OCI-LY3 (cell line): ENCODE measurements around the gene RFC5.

ENCODE experiments used
- H2AFZ ChIP-seq: fragments of 200-600, 300-600 bp; shearing (Covaris generic); 2 replicates; pipeline ENCODE4 v1.6.0; 2014; ENCODE audit warnings: antibody characterized with exemption, low read depth, low read length
- H3K27ac ChIP-seq: fragments of 200-600, 300-600 bp; sonication (generic); 2 replicates; pipeline ENCODE4 v1.5.1; 2014; ENCODE audit warnings: mild to moderate bottlenecking, low read length, moderate library complexity, mixed read lengths
- H3K27me3 ChIP-seq: fragments of 200-600, 300-600 bp; sonication (generic); 2 replicates; pipeline ENCODE4 v1.6.1; 2014; ENCODE audit warnings: low read depth, low read length, mixed read lengths
- H3K36me3 ChIP-seq: fragments of 200-600, 300-600 bp; sonication (generic); replicated peaks from 2 replicates; pipeline ENCODE3; 2014; ENCODE audit warnings: low read depth, low read length, mixed read lengths
- H3K4me1 ChIP-seq: fragments of 300-600, 200-600 bp; sonication (generic); 2 replicates; pipeline ENCODE4 v1.6.1; 2014; ENCODE audit warnings: low read length, mixed read lengths
- H3K4me2 ChIP-seq: fragments of 200-600, 300-600 bp; sonication (generic); 2 replicates; pipeline ENCODE4 v1.6.1; 2014; ENCODE audit warnings: low read length, mixed read lengths
- H3K4me3 ChIP-seq: fragments of 300-600, 200-600 bp; sonication (generic); 2 replicates; pipeline ENCODE4 v1.5.1; 2014; ENCODE audit warnings: antibody characterized with exemption, mild to moderate bottlenecking, low read length, moderate library complexity
- H3K79me2 ChIP-seq: fragments of 300-600, 200-600 bp; shearing (Covaris generic); 2 replicates; pipeline ENCODE4 v1.6.1; 2014; ENCODE audit warnings: mild to moderate bottlenecking, low read length, mixed read lengths
- H3K9ac ChIP-seq: fragments of 300-600, 200-600 bp; shearing (Covaris generic); 2 replicates; pipeline ENCODE4 v1.6.0; 2014; ENCODE audit warnings: mild to moderate bottlenecking, low read length, moderate library complexity
- H3K9me3 ChIP-seq: fragments of 200-600, 300-600 bp; shearing (Covaris generic); 2 replicates; pipeline ENCODE4 v1.6.1; 2014; ENCODE audit warnings: low read length, mixed read lengths; ENCODE audit not compliant: insufficient read depth
- H4K20me1 ChIP-seq: fragments of 200-600, 300-600 bp; sonication (generic); 2 replicates; pipeline ENCODE4 v1.6.1; 2016; ENCODE audit warnings: low read length, mixed read lengths; ENCODE audit not compliant: insufficient read depth
- CTCF ChIP-seq: fragments of 200-600, 300-600 bp; sonication (generic); IDR thresholded peaks from 2 replicates; pipeline ENCODE4 v1.5.1; 2014; ENCODE audit warnings: antibody characterized with exemption, low read length, low read depth
- EZH2phosphoT487 ChIP-seq: fragments of 200-600 bp; shearing (Covaris generic); IDR thresholded peaks from 2 replicates; pipeline ENCODE4 v1.6.1; 2018; ENCODE audit warnings: antibody characterized with exemption, mixed run types, low read depth

Gene RFC5

GRCh38 chr12:118044075-118044474, 27.6 kb downstream of the RFC5 start:
- no peak overlapping the region for H3K9ac ChIP-seq
- H3K27ac ChIP-seq, result no peak overlapping the region
- no peaks in the 10 kb centered on the region for H3K9me3 ChIP-seq
- H3K4me1 ChIP-seq, result no peaks in the 10 kb centered on the region
- H4K20me1 ChIP-seq, result no peaks in the 10 kb centered on the region
- TF ChIP-seq CTCF (no peak), EZH2phosphoT487 (no peak)
- H3K36me3 ChIP-seq, result peaks cover 21% of the 10 kb centered on the region
- H3K4me3 ChIP-seq, result no peak overlapping the region
- H3K79me2 ChIP-seq, result no peaks in the 10 kb centered on the region
- H2AFZ ChIP-seq, result no peak overlapping the region
- H3K4me2 ChIP-seq, result no peak overlapping the region
- no peaks in the 10 kb centered on the region for H3K27me3 ChIP-seq

GRCh38 chr12:118044577-118044976, 28.1 kb downstream of the RFC5 start:
- Histone ChIP-seq H3K4me3 (no peak overlapping the region), H4K20me1 (no peaks in the 10 kb centered on the region), H3K9me3 (no peaks in the 10 kb centered on the region), H3K4me1 (no peaks in the 10 kb centered on the region), H3K4me2 (no peak overlapping the region), H3K36me3 (peaks cover 21% of the 10 kb centered on the region), H3K9ac (no peak overlapping the region), H3K79me2 (no peaks in the 10 kb centered on the region), H2AFZ (no peak overlapping the region), H3K27ac (no peak overlapping the region), H3K27me3 (no peaks in the 10 kb centered on the region)
- TF ChIP-seq CTCF (no peak), EZH2phosphoT487 (no peak)

- no peak for TF ChIP-seq EZH2phosphoT487
- Histone ChIP-seq H3K4me3 (no peak overlapping the region), H3K79me2 (no peaks in the 10 kb centered on the region), H3K27me3 (no peaks in the 10 kb centered on the region), H3K9ac (no peak overlapping the region), H4K20me1 (no peaks in the 10 kb centered on the region), H3K4me1 (no peaks in the 10 kb centered on the region), H3K27ac (no peak overlapping the region), H2AFZ (no peak overlapping the region), H3K4me2 (no peak overlapping the region), H3K9me3 (no peaks in the 10 kb centered on the region), H3K36me3 (peaks cover 21% of the 10 kb centered on the region)
These were observed 29.9 kb downstream of the RFC5 start for GRCh38 chr12:118046430-118046829.

GRCh38 chr12:118050972-118051910, 34.7 kb downstream of the RFC5 start:
- no peak overlapping the region for H3K9ac ChIP-seq
- no peak overlapping the region for H3K27ac ChIP-seq
- H3K9me3 ChIP-seq, result no peaks in the 10 kb centered on the region

More at GRCh38 chr12:118050972-118051910, 34.7 kb downstream of the RFC5 start:
- Histone ChIP-seq H3K27me3 (no peaks in the 10 kb centered on the region), H4K20me1 (no peaks in the 10 kb centered on the region), H2AFZ (no peak overlapping the region), H3K36me3 (peaks cover 6% of the 10 kb centered on the region), H3K79me2 (no peaks in the 10 kb centered on the region), H3K4me2 (no peak overlapping the region), H3K4me3 (no peak overlapping the region), H3K4me1 (peaks cover 2% of the 10 kb centered on the region; the same call in 1 of the 2 replicates)
- TF ChIP-seq CTCF (no peak), EZH2phosphoT487 (no peak)
